ENCODE measurements around the gene DOC2B. TPM values are rescaled to one million over a fixed set of nuclear protein-coding genes. Genes with fewer than 3 reads are reported as not detected.

DOC2B gene
- total RNA-seq, 2 donors from 2014 or later: 0.18 to 0.40 TPM

- Mint-ChIP-seq H3K27ac (no peak overlapping the region), H3K4me3 (no peak overlapping the region), H3K27me3 (peaks cover 14% of the 10 kb centered on the region), H3K4me1 (no peaks in the 10 kb centered on the region), H3K36me3 (ENCODE audit: low read depth) (no peaks in the 10 kb centered on the region)
- DNase-seq (no peak), ATAC-seq (no peak)
- no peaks in the 10 kb centered on the region for H3K9me3 ChIP-seq (ENCODE audit: control insufficient read depth, low read length, poor library complexity, severe bottlenecking)
These were observed 23.1 kb downstream of the DOC2B start for GRCh38 chr17:158379-158778.

GRCh38 chr17:157901-158300 is 23.5 kb downstream of the DOC2B start:
- ATAC-seq (no peak), DNase-seq (no peak)
- Mint-ChIP-seq H3K36me3 (ENCODE audit: low read depth) (no peaks in the 10 kb centered on the region), H3K27ac (no peak overlapping the region), H3K27me3 (peaks cover 10% of the 10 kb centered on the region), H3K4me1 (no peaks in the 10 kb centered on the region), H3K4me3 (no peak overlapping the region)
- no peaks in the 10 kb centered on the region for H3K9me3 ChIP-seq (ENCODE audit: control insufficient read depth, low read length, poor library complexity, severe bottlenecking)

GRCh38 chr17:156946-157345 is 24.5 kb downstream of the DOC2B start:
- Mint-ChIP-seq H3K36me3 (ENCODE audit: low read depth) (no peaks in the 10 kb centered on the region), H3K4me3 (no peak overlapping the region), H3K27me3 (peaks cover 11% of the 10 kb centered on the region), H3K4me1 (no peaks in the 10 kb centered on the region), H3K27ac (no peak overlapping the region)
- no peak for ATAC-seq
- H3K9me3 ChIP-seq (ENCODE audit: control insufficient read depth, low read length, poor library complexity, severe bottlenecking): no peaks in the 10 kb centered on the region
- no peak for DNase-seq

GRCh38 chr17:156094-156621 is 25.3 kb downstream of the DOC2B start:
- H3K36me3 Mint-ChIP-seq (ENCODE audit: low read depth): no peaks in the 10 kb centered on the region

GRCh38 chr17:155576-155975 is 25.9 kb downstream of the DOC2B start:
- no peaks in the 10 kb centered on the region for H3K36me3 Mint-ChIP-seq (ENCODE audit: low read depth)
- peaks cover 15% of the 10 kb centered on the region for H3K27me3 Mint-ChIP-seq
- no peak for ATAC-seq

More at GRCh38 chr17:156094-156621, 25.3 kb downstream of the DOC2B start:
- ATAC-seq: no peak
- no peak for DNase-seq
- Mint-ChIP-seq H3K27ac (no peak overlapping the region), H3K4me3 (no peak overlapping the region), H3K27me3 (peaks cover 15% of the 10 kb centered on the region), H3K4me1 (no peaks in the 10 kb centered on the region)
- no peaks in the 10 kb centered on the region for H3K9me3 ChIP-seq (ENCODE audit: control insufficient read depth, low read length, poor library complexity, severe bottlenecking)

GRCh38 chr17:153851-154250 is 27.6 kb downstream of the DOC2B start:
- no peak for ATAC-seq
- Mint-ChIP-seq H3K27ac (no peak overlapping the region), H3K27me3 (peaks cover 10% of the 10 kb centered on the region), H3K4me1 (no peaks in the 10 kb centered on the region), H3K4me3 (no peak overlapping the region), H3K36me3 (ENCODE audit: low read depth) (no peaks in the 10 kb centered on the region)
- H3K9me3 ChIP-seq (ENCODE audit: control insufficient read depth, low read length, poor library complexity, severe bottlenecking): no peaks in the 10 kb centered on the region
- no peak for DNase-seq

More at GRCh38 chr17:155576-155975, 25.9 kb downstream of the DOC2B start:
- no peaks in the 10 kb centered on the region for H3K9me3 ChIP-seq (ENCODE audit: control insufficient read depth, low read length, poor library complexity, severe bottlenecking)
- DNase-seq: no peak
- Mint-ChIP-seq H3K4me1 (no peaks in the 10 kb centered on the region), H3K27ac (no peak overlapping the region), H3K4me3 (no peak overlapping the region)

- ATAC-seq: no peak
- Mint-ChIP-seq H3K36me3 (ENCODE audit: low read depth) (no peaks in the 10 kb centered on the region), H3K27me3 (peaks cover 10% of the 10 kb centered on the region), H3K4me1 (no peaks in the 10 kb centered on the region), H3K4me3 (no peak overlapping the region), H3K27ac (no peak overlapping the region)
- DNase-seq: peak in 1 of 3 donors; percentile 5
- no peaks in the 10 kb centered on the region for H3K9me3 ChIP-seq (ENCODE audit: control insufficient read depth, low read length, poor library complexity, severe bottlenecking)
These were observed 28.5 kb downstream of the DOC2B start for GRCh38 chr17:152860-153420.

- H3K4me1 Mint-ChIP-seq: no peaks in the 10 kb centered on the region
- no peaks in the 10 kb centered on the region for H3K36me3 Mint-ChIP-seq (ENCODE audit: low read depth)
- ATAC-seq: no peak
- H3K27ac Mint-ChIP-seq: no peak overlapping the region
- H3K4me3 Mint-ChIP-seq: no peak overlapping the region
- H3K27me3 Mint-ChIP-seq: peaks cover 10% of the 10 kb centered on the region
- H3K9me3 ChIP-seq (ENCODE audit: control insufficient read depth, low read length, poor library complexity, severe bottlenecking): no peaks in the 10 kb centered on the region
- peak in 1 of 3 donors; percentile 5 for DNase-seq
These were observed 29.3 kb downstream of the DOC2B start for GRCh38 chr17:151886-152859.

GRCh38 chr17:151004-151403 is 30.4 kb downstream of the DOC2B start:
- H3K4me3 Mint-ChIP-seq: no peak overlapping the region

GRCh38 chr17:149897-150584 is 31.4 kb downstream of the DOC2B start:
- Mint-ChIP-seq H3K27ac (no peak overlapping the region), H3K27me3 (peaks cover 10% of the 10 kb centered on the region), H3K36me3 (ENCODE audit: low read depth) (no peaks in the 10 kb centered on the region), H3K4me3 (no peak overlapping the region), H3K4me1 (no peaks in the 10 kb centered on the region)
- H3K9me3 ChIP-seq (ENCODE audit: control insufficient read depth, low read length, poor library complexity, severe bottlenecking): no peaks in the 10 kb centered on the region
- no peak for ATAC-seq
- DNase-seq: peak in 1 of 3 donors; percentile 4

More at GRCh38 chr17:151004-151403, 30.4 kb downstream of the DOC2B start:
- Mint-ChIP-seq H3K27ac (no peak overlapping the region), H3K27me3 (peaks cover 10% of the 10 kb centered on the region), H3K4me1 (no peaks in the 10 kb centered on the region), H3K36me3 (ENCODE audit: low read depth) (no peaks in the 10 kb centered on the region)
- DNase-seq (no peak), ATAC-seq (no peak)
- no peaks in the 10 kb centered on the region for H3K9me3 ChIP-seq (ENCODE audit: control insufficient read depth, low read length, poor library complexity, severe bottlenecking)

GRCh38 chr17:149231-149630 is 32.2 kb downstream of the DOC2B start:
- no peaks in the 10 kb centered on the region for H3K9me3 ChIP-seq (ENCODE audit: control insufficient read depth, low read length, poor library complexity, severe bottlenecking)
- no peaks in the 10 kb centered on the region for H3K36me3 Mint-ChIP-seq (ENCODE audit: low read depth)
- no peak overlapping the region for H3K4me3 Mint-ChIP-seq
- H3K27ac Mint-ChIP-seq: no peak overlapping the region
- peaks cover 10% of the 10 kb centered on the region for H3K27me3 Mint-ChIP-seq
- DNase-seq (no peak), ATAC-seq (no peak)
- H3K4me1 Mint-ChIP-seq: no peaks in the 10 kb centered on the region

- DNase-seq: no peak
- H3K4me3 Mint-ChIP-seq: no peak overlapping the region
- H3K9me3 ChIP-seq (ENCODE audit: control insufficient read depth, low read length, poor library complexity, severe bottlenecking): no peaks in the 10 kb centered on the region
- H3K27ac Mint-ChIP-seq: peak overlapping the region; percentile 74
- no peaks in the 10 kb centered on the region for H3K4me1 Mint-ChIP-seq
- H3K36me3 Mint-ChIP-seq (ENCODE audit: low read depth): no peaks in the 10 kb centered on the region
- no peak for ATAC-seq
- H3K27me3 Mint-ChIP-seq: peaks cover 10% of the 10 kb centered on the region
These were observed 32.7 kb downstream of the DOC2B start for GRCh38 chr17:148757-149156.
